Calu3 (cell line): ENCODE measurements around the gene PTCD2. TPM values are rescaled to one million over a fixed set of nuclear protein-coding genes. Genes with fewer than 3 reads are reported as not detected.

Source experiments
- BruUV-seq: library from RNA; stranded (reverse); fragments of 400-500 nt; replicated peaks from 2 replicates; lab custom pipeline; 2021; lab: Mats Ljungman, UMichigan
- CTCF ChIA-PET: fragments of 300-600 bp; sonication (Branson Sonifier 250); formaldehyde crosslinking; loops from one replicate; lab custom pipeline; 2022; ENCODE audit warnings: antibody characterized with exemption; lab: Charles Lee
- DNase-seq: peaks from one replicate; pipeline ENCODE4 v3.0.0; 2022
- H3K27ac Mint-ChIP-seq: one replicate; pipeline ENCODE4 v1.8.0; 2022; ENCODE audit warnings: mixed read lengths; ENCODE audit not compliant: unreplicated experiment
- H3K27me3 Mint-ChIP-seq: one replicate; pipeline ENCODE4 v1.8.0; 2022; ENCODE audit warnings: mixed read lengths; ENCODE audit not compliant: unreplicated experiment
- H3K36me3 Mint-ChIP-seq: one replicate; pipeline ENCODE4 v1.8.0; 2022; ENCODE audit warnings: mild to moderate bottlenecking, moderate library complexity, mixed read lengths; ENCODE audit not compliant: insufficient read depth, unreplicated experiment
- H3K4me1 Mint-ChIP-seq: one replicate; pipeline ENCODE4 v1.8.0; 2022; ENCODE audit warnings: mild to moderate bottlenecking, low read depth, mixed read lengths; ENCODE audit not compliant: unreplicated experiment
- H3K4me3 Mint-ChIP-seq: one replicate; pipeline ENCODE4 v1.8.0; 2022; ENCODE audit warnings: mild to moderate bottlenecking, low read depth, moderate library complexity, mixed read lengths; ENCODE audit not compliant: unreplicated experiment
- H3K9me3 Mint-ChIP-seq: one replicate; pipeline ENCODE4 v1.8.0; 2022; ENCODE audit warnings: low read depth, mixed read lengths; ENCODE audit not compliant: unreplicated experiment
- intact Hi-C: fragments of 100-400 bp; cut with micrococcal nuclease; formaldehyde crosslinking; loops from one replicate; pipeline ENCODE4 v1.10.0; 2022; ENCODE audit not compliant: unreplicated experiment
- total RNA-seq: library from RNA; stranded (reverse); gene quantifications from 2 replicates; pipeline ENCODE4 v1.2.3, GENCODE V29; 2022
- TF ChIP-seq, protein P1 (sequence below): fragments of 200-600 bp; IDR thresholded peaks from one replicate; pipeline ENCODE4 v1.8.0; 2022; ENCODE audit warnings: antibody characterized with exemption; ENCODE audit not compliant: unreplicated experiment

PTCD2 gene
- total RNA-seq, 1 experiment from 2014 or later = 14.3 TPM

GRCh38 chr5:72368271-72368670, 48.1 kb downstream of the PTCD2 start:
- no peak overlapping the region for H3K4me3 Mint-ChIP-seq
- CTCF ChIA-PET = no interaction called here
- no peak for DNase-seq
- no peaks in the 10 kb centered on the region for H3K27me3 Mint-ChIP-seq
- H3K9me3 Mint-ChIP-seq = no peaks in the 10 kb centered on the region
- peaks cover 3% of the 10 kb centered on the region for H3K4me1 Mint-ChIP-seq
- no peaks in the 10 kb centered on the region for H3K36me3 Mint-ChIP-seq
- intact Hi-C loops = loop anchor here (5.0 to 10.0 kb wide), 2 partner anchors 449 to 477 kb away; partner anchors contain the start of gene TNPO1
- TF ChIP-seq, protein P1, sequence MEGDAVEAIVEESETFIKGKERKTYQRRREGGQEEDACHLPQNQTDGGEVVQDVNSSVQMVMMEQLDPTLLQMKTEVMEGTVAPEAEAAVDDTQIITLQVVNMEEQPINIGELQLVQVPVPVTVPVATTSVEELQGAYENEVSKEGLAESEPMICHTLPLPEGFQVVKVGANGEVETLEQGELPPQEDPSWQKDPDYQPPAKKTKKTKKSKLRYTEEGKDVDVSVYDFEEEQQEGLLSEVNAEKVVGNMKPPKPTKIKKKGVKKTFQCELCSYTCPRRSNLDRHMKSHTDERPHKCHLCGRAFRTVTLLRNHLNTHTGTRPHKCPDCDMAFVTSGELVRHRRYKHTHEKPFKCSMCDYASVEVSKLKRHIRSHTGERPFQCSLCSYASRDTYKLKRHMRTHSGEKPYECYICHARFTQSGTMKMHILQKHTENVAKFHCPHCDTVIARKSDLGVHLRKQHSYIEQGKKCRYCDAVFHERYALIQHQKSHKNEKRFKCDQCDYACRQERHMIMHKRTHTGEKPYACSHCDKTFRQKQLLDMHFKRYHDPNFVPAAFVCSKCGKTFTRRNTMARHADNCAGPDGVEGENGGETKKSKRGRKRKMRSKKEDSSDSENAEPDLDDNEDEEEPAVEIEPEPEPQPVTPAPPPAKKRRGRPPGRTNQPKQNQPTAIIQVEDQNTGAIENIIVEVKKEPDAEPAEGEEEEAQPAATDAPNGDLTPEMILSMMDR = no peak
- H3K27ac Mint-ChIP-seq = no peak overlapping the region
- no TSS peak for BruUV-seq

GRCh38 chr5:72369301-72369700, 49.1 kb downstream of the PTCD2 start:
- no peaks in the 10 kb centered on the region for H3K9me3 Mint-ChIP-seq
- no peaks in the 10 kb centered on the region for H3K27me3 Mint-ChIP-seq
- no peaks in the 10 kb centered on the region for H3K4me1 Mint-ChIP-seq
- H3K36me3 Mint-ChIP-seq = no peaks in the 10 kb centered on the region
- no peak overlapping the region for H3K4me3 Mint-ChIP-seq
- DNase-seq = no peak
- BruUV-seq = no TSS peak
- intact Hi-C loops = loop anchor here (5.0 to 10.0 kb wide), 2 partner anchors 448 to 476 kb away; partner anchors contain the start of gene TNPO1
- CTCF ChIA-PET = no interaction called here
- H3K27ac Mint-ChIP-seq = no peak overlapping the region
- TF ChIP-seq, protein P1 = no peak

DNA sequence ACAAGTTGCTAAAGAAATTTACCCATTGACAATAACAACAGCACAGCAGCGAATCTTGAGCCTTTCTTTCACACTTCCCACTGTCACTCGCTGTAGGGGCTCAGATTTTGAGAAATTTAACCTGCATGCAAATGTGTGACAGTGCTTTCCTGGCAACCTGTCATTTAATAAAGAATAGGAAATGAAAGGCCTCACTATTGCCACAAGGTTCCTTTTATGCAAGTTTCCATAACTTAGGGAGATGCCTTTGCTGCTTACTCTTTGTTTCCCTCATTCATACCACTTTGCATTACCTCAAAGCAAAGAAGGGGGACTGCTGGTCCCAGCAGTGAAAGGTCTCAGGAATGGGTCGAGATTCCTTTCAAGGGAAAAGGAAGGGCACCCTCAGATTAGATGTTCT, 49.5 kb downstream of the PTCD2 start:
- intact Hi-C loops = loop anchor here (5.0 to 10.0 kb wide), 2 partner anchors 448 to 475 kb away; partner anchors contain the start of gene TNPO1
- DNase-seq = no peak
- TF ChIP-seq, protein P1 = no peak
- Mint-ChIP-seq H3K4me1 (no peaks in the 10 kb centered on the region), H3K4me3 (no peak overlapping the region), H3K36me3 (no peaks in the 10 kb centered on the region), H3K27me3 (no peaks in the 10 kb centered on the region), H3K9me3 (no peaks in the 10 kb centered on the region), H3K27ac (no peak overlapping the region)
- CTCF ChIA-PET = no interaction called here
- BruUV-seq = no TSS peak

- Mint-ChIP-seq H3K27ac (no peak overlapping the region), H3K9me3 (no peaks in the 10 kb centered on the region), H3K27me3 (no peaks in the 10 kb centered on the region), H3K4me1 (no peaks in the 10 kb centered on the region), H3K36me3 (no peaks in the 10 kb centered on the region), H3K4me3 (no peak overlapping the region)
- CTCF ChIA-PET = no interaction called here
- DNase-seq = no peak
- TF ChIP-seq, protein P1 = no peak
- intact Hi-C loops = no loop called here
- no TSS peak for BruUV-seq
Measured at GRCh38 chr5:72372331-72372730, 52.2 kb downstream of the PTCD2 start.
